OCI-M2 (cell line): ENCODE measurements around the gene ANK3.

ENCODE experiments used
- DNase-seq: peaks from one replicate; lab custom pipeline; 2025; ENCODE audit not compliant: unreplicated experiment; lab: John Stamatoyannopoulos, UW

ANK3 gene

GRCh38 chr10:60237977-60238758 is 151.5 kb downstream of the ANK3 start:
- DNase-seq: no peak

- DNase-seq: no peak
Measured at GRCh38 chr10:60236869-60237524, 152.7 kb downstream of the ANK3 start.

- DNase-seq: no peak
Measured at GRCh38 chr10:60235001-60235400, 154.7 kb downstream of the ANK3 start.

DNA sequence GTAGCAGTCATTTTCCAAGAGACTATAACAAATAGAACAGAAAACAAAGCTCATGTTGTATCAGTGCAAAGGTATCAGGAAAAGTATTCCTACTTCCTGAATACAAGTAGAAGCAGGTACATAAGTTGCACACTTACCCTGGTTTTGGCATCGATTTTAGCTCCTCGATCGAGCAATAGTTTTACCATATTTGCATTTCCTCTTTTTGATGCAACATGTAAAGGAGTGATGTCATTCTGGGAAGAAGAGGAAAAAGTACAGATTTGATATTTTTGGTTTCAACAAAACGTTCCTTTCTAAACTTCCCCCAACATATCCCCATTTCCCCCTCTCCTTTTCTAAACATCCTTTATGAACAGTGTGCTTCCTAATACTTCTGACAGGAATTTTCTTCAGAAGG is 155.1 kb downstream of the ANK3 start:
- DNase-seq: no peak

DNA sequence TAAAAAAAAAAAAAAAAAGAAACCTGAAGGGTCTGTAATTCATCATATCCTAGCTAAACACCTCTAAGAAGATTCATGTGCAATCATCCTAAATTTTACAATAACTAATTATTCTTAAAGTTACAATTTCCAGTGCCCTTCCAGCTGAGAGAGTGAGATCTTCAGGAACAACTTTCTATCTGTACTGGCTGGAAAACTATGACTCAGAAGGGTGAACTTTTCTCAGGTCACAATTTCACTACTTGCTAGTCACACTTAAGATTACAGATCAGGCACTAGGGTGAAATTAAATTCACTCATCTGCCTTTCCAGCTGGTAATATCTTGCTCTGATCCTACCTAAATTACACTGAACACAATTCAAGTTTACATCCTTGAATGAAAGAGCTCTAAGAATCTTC is 158.8 kb downstream of the ANK3 start:
- DNase-seq: no peak

DNA sequence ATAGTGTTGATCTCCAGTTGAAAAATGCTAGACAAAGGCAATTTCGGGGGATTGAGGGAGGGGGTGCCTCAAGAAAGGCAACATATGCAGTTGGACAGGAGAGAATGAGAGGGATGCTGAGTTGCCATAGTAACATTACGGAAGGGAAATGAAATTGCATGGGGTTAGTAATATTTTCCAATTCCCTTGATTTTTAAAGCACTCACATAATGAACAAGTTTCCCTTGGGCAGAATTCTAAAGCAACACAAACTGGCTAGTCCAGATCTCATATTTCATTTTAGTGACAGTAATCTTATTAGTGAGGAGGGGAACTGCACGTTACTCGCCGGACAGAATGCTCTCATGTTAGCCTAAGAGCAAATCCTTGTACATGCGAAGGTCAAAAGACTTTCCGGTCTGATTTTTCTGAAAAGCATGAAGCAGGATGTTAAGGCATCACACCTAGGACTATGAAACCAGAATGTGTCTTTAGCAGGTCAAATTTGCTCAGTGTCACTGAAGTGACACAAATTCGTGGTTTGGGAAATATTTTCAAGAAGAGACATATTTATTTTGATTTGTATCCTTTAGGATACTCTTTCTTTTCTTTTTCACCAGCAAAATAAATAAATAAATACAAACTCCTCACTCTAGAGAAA is 165.5 kb downstream of the ANK3 start:
- no peak for DNase-seq

- no peak for DNase-seq
Measured at GRCh38 chr10:60222047-60222446, 167.6 kb downstream of the ANK3 start.

- DNase-seq: no peak
Measured at GRCh38 chr10:60212195-60212594, 177.5 kb downstream of the ANK3 start.

- DNase-seq: no peak
Measured at GRCh38 chr10:60209874-60210570, 179.7 kb downstream of the ANK3 start.

DNA sequence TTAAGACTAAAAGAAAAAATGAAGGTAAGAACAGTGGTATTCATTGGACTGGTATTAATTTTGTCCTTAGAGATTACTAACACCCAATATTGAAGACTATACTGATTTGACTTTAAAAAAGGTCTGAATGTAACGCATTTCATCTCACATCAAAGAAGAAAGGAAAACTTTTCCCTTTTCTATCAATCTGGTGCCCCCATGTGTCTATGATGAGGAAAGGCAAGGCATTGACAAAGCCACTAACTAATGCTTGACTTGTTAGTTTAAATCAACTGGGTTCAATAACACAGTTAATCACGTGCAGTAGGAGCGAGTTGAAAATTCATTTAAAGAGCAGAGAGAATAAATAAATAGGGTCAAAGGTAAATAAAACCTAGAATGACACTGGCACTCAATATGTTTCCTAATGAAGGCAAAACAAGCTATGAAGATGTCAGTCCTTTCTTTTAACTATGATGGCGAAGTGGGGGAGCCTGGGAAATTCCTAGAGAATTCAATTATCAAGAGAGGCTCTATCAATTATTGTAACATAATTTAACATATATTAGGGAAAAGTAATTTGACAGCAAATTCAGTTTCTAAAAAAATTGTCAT is 180.9 kb downstream of the ANK3 start:
- no peak for DNase-seq

DNA sequence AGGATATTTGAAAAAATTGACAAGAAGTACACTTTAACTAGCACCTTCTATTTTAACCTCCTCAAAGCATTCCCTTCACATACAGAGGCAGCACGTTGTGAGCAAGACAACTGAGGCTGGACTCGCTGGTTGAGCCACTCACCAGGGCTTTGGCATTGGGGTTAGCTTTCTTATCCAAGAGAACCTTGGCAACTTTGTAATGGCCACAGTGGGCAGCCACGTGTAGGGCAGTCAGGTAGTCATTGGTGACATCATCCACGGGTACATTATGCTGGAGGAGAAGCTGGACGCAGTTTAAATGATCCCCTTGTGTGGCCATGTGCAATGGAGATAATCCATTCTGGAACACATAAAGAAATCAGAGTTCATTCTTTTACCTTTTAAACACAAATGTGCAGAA is 181.8 kb downstream of the ANK3 start:
- DNase-seq: no peak

DNA sequence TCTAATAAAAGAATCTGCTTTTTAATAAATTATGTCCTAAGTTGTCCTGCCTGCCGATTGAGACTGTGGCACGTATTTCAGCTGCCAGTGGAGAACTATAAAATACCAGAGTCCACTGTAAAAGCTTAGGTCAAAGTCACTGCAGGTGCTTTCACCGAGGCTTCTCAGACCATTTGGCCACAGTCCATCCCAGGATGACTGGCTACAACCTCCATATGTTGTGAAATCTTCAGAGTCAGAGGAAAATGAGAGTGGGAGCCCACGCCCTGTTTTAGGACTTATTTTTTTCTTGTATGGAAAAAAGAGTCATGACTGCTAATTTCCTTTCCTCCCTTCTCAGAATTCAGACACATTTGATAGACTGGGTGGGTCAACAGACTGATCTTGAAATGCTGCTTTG is 182.9 kb downstream of the ANK3 start:
- DNase-seq: no peak

- no peak for DNase-seq
Measured at GRCh38 chr10:60205741-60206140, 183.9 kb downstream of the ANK3 start.

- no peak for DNase-seq
Measured at GRCh38 chr10:60203993-60204618, 185.6 kb downstream of the ANK3 start.

GRCh38 chr10:60200682-60201053 is 189.0 kb downstream of the ANK3 start:
- no peak for DNase-seq

- DNase-seq: no peak
Measured at GRCh38 chr10:60200012-60200681, 189.5 kb downstream of the ANK3 start.

- no peak for DNase-seq
Measured at GRCh38 chr10:60197206-60197605, 192.5 kb downstream of the ANK3 start.

GRCh38 chr10:60194421-60194820 is 195.3 kb downstream of the ANK3 start:
- no peak for DNase-seq

- no peak for DNase-seq
Measured at GRCh38 chr10:60192946-60193345, 196.7 kb downstream of the ANK3 start.

DNA sequence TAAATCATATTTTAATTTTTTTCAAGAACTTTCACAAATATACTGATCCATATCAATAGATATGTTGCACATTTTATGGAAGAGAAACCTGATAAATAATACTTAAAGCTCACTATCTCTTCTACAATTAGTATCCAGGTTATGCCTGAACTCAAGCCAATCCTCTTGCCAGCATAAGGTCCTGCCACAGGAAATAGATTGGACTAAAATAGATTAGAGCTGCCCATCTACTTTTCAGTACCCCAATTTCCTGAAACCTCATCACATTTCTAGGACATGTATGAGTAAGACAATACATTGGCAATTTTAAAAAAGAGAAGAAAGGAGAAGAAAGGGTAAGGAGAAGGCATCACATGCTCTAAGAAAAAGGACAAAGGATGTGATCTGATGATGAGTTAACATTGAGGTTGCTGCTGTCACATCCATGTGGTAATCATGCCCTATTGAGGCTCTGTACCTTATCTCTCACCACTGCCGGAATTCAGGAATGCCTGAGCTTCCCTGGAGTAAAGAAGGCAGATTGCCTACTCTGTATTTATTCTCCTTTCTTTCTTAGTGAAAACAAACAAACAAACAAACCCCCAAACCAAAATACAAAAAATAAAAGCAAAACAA is 199.7 kb downstream of the ANK3 start:
- DNase-seq: no peak
